Keratinocyte (primary cell): ENCODE measurements around the gene DSC2. TPM values are rescaled to one million over a fixed set of nuclear protein-coding genes. Genes with fewer than 3 reads are reported as not detected.

Source experiments
- DNase-seq: peaks from one replicate; pipeline ENCODE4 v3.0.0-alpha.2; 2011; ENCODE audit warnings: low read depth, missing footprints, low spot score
- FAIRE-seq: peaks from 2 replicates; lab custom pipeline; 2011; peaks lifted over from hg19 to GRCh38; lab: Jason Lieb, UNC
- H2AFZ ChIP-seq: 2 replicates; pipeline ENCODE4 v1.6.0; 2012; ENCODE audit warnings: low read length, control low read depth, inconsistent platforms; ENCODE audit not compliant: control insufficient read depth
- H3K27ac ChIP-seq: 2 replicates; pipeline ENCODE4 v1.5.1; 2011; ENCODE audit warnings: low read length; ENCODE audit not compliant: control insufficient read depth, insufficient read depth
- H3K27me3 ChIP-seq: 3 replicates; pipeline ENCODE4 v1.6.0; 2011; ENCODE audit warnings: low read length; ENCODE audit not compliant: control insufficient read depth, insufficient read depth; ENCODE audit errors: extremely low read depth
- H3K36me3 ChIP-seq, 2 experiments: 2 replicates in 1 of 2; 3 replicates in 1 of 2; pipeline ENCODE4 v1.5.1; 2011; ENCODE audit warnings: low read length in 2 of 2, mild to moderate bottlenecking in 1 of 2; ENCODE audit not compliant: control insufficient read depth in 2 of 2, insufficient read depth in 2 of 2; ENCODE audit errors: extremely low read depth in 1 of 2
- H3K4me1 ChIP-seq: 3 replicates; pipeline ENCODE4 v1.5.1; 2011; ENCODE audit warnings: low read length; ENCODE audit not compliant: control insufficient read depth, insufficient read depth; ENCODE audit errors: extremely low read depth
- H3K4me2 ChIP-seq: 3 replicates; pipeline ENCODE4 v1.6.0; 2011; ENCODE audit warnings: low read depth, low read length; ENCODE audit not compliant: control insufficient read depth, insufficient read depth; ENCODE audit errors: extremely low read depth
- H3K4me3 ChIP-seq, 3 experiments: fragments of 200-600 bp in 1 of 3; sonication (generic) in 1 of 3; 2 replicates in 2 of 3; 3 replicates in 1 of 3; pipeline ENCODE4 v1.5.1; 2011 to 2016; ENCODE audit warnings: low read length in 3 of 3, mild to moderate bottlenecking in 3 of 3, control low read depth in 2 of 3, inconsistent platforms in 1 of 3, low read depth in 1 of 3, mixed read lengths in 1 of 3, mixed run types in 1 of 3, moderate library complexity in 1 of 3; ENCODE audit not compliant: control insufficient read depth in 2 of 3, insufficient read depth in 2 of 3; ENCODE audit errors: extremely low read depth in 1 of 3
- H3K79me2 ChIP-seq: 2 replicates; pipeline ENCODE4 v1.6.0; 2012; ENCODE audit warnings: low read length; ENCODE audit not compliant: control insufficient read depth, insufficient read depth
- H3K9ac ChIP-seq: 3 replicates; pipeline ENCODE4 v1.6.0; 2011; ENCODE audit warnings: low read length; ENCODE audit not compliant: control insufficient read depth, insufficient read depth; ENCODE audit errors: extremely low read depth
- H3K9me1 ChIP-seq: 3 replicates; pipeline ENCODE4 v1.6.0; 2011; ENCODE audit warnings: low read length; ENCODE audit not compliant: control insufficient read depth, insufficient read depth; ENCODE audit errors: extremely low read depth
- H3K9me3 ChIP-seq: 2 replicates; pipeline ENCODE4 v1.5.1; 2012; ENCODE audit warnings: low read depth, low read length; ENCODE audit not compliant: control insufficient read depth
- H4K20me1 ChIP-seq: 3 replicates; pipeline ENCODE4 v1.6.0; 2011; ENCODE audit warnings: low read length; ENCODE audit not compliant: control insufficient read depth, insufficient read depth; ENCODE audit errors: extremely low read depth
- EZH2 ChIP-seq: IDR thresholded peaks from one replicate; pipeline ENCODE4 v1.6.1; 2012; ENCODE audit warnings: inconsistent platforms, mild to moderate bottlenecking, low read length, moderate library complexity
- dilution Hi-C: fragments of 300-500 bp; cut with MboI; formaldehyde crosslinking; loops from one replicate; pipeline ENCODE4 v1.7.0; 2020; ENCODE audit warnings: low sequenced_read_pairs; ENCODE audit not compliant: extremely low pct_ligation_motif_present
- polyA plus RNA-seq, 5 experiments: library from polyadenylated mRNA; depleted of rRNA in 3 of 5; stranded (reverse) in 3 of 5; stranded (forward) in 1 of 5; unstranded in 1 of 5; fragments of >200 nt; gene quantifications; 1 replicate in 1 of 5; 2 replicates in 3 of 5; 3 replicates in 1 of 5; pipeline versions ENCODE4 v1.2.1 to v1.2.3, GENCODE V29; 2011 to 2012; ENCODE audit warnings: missing spikeins in 2 of 5, low read depth in 1 of 5, low replicate concordance in 1 of 5
- TF ChIP-seq, protein P1 (sequence below), 3 experiments: IDR thresholded peaks in 1 of 3; conservative IDR thresholded peaks in 1 of 3; optimal IDR thresholded peaks in 1 of 3; 2 replicates in 2 of 3; 3 replicates in 1 of 3; pipeline versions ENCODE3 to v1.5.1; 2011; ENCODE audit warnings: low read length in 3 of 3, mild to moderate bottlenecking in 3 of 3, moderate library complexity in 2 of 3, control low read depth in 1 of 3, inconsistent platforms in 1 of 3; ENCODE audit not compliant: insufficient read depth in 2 of 3; ENCODE audit errors: extremely low read depth in 1 of 3

DSC2 gene
- polyA plus RNA-seq, 1 donor (not counting 4 experiments of a cell fraction or from before 2014, with no cell fraction given), result 37.1 TPM

DNA sequence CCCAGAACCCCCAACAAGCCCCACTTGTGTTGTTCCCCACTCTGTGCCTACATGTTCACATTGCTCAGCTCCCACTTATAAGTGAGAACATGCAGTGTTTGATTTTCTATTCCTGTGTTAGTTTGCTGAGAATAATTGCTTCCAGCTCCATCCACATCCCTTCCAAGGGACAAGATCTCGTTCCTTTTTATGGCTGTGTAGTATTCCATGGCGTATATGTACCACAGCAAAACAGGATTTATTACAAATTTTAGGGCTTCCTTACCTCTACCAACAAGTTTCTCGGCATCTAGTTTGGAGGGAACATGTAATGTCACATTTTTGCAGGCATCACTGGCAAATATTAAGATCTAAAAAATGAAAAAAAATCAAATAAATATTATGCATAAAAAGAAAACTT is 8.9 kb downstream of the DSC2 start:
- TF ChIP-seq EZH2, result no peak
- TF ChIP-seq, protein P1, sequence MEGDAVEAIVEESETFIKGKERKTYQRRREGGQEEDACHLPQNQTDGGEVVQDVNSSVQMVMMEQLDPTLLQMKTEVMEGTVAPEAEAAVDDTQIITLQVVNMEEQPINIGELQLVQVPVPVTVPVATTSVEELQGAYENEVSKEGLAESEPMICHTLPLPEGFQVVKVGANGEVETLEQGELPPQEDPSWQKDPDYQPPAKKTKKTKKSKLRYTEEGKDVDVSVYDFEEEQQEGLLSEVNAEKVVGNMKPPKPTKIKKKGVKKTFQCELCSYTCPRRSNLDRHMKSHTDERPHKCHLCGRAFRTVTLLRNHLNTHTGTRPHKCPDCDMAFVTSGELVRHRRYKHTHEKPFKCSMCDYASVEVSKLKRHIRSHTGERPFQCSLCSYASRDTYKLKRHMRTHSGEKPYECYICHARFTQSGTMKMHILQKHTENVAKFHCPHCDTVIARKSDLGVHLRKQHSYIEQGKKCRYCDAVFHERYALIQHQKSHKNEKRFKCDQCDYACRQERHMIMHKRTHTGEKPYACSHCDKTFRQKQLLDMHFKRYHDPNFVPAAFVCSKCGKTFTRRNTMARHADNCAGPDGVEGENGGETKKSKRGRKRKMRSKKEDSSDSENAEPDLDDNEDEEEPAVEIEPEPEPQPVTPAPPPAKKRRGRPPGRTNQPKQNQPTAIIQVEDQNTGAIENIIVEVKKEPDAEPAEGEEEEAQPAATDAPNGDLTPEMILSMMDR (optimal IDR thresholded peaks at IDR 0.05 in 1 of 3, IDR thresholded peaks at IDR 0.05 in 1 of 3, conservative IDR thresholded peaks at IDR 0.05 in 1 of 3; ENCODE audit: extremely low read depth in 1 of 3, insufficient read depth in 2 of 3, low read length in 3 of 3), result no peak
- Histone ChIP-seq H2AFZ (no peak overlapping the region), H3K9me1 (no peaks in the 10 kb centered on the region), H3K79me2 (peaks cover 40% of the 10 kb centered on the region), H3K9me3 (no peaks in the 10 kb centered on the region), H3K4me3 (no peak overlapping the region), H3K4me1 (no peaks in the 10 kb centered on the region), H4K20me1 (no peaks in the 10 kb centered on the region), H3K27me3 (no peaks in the 10 kb centered on the region), H3K4me2 (no peak overlapping the region), H3K36me3 (peaks cover 10 to 20% of the 10 kb centered on the region in 2 experiments), H3K9ac (no peak overlapping the region), H3K27ac (no peak overlapping the region)
- dilution Hi-C loops, result loop anchor here (25.0 kb wide), 1 partner anchor 94 kb away; no protein-coding TSS in a partner anchor
- DNase-seq (no peak), FAIRE-seq (no peak)

DNA sequence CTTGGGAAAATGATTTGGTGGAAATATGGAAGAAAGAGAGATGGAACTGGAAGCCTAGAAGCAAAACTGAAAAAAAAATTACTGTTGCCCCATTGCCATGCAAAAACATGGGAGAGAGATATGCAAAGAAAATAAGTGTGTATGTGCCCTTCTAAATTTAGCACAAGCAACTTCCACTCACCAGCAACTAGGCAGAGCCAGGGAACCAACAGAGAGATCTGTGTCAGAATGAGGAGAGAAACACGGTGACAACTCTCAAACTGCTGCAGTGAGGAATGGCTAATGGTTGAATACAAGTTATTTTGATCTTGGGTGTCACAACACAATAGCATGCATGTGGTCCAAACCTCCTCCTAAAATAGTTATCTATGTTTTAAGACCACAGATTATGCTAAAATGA is 10.9 kb downstream of the DSC2 start:
- Histone ChIP-seq H3K4me1 (no peaks in the 10 kb centered on the region), H3K4me2 (no peak overlapping the region), H4K20me1 (no peaks in the 10 kb centered on the region), H2AFZ (no peak overlapping the region), H3K27ac (no peak overlapping the region), H3K9me3 (no peaks in the 10 kb centered on the region), H3K4me3 (no peak overlapping the region), H3K27me3 (no peaks in the 10 kb centered on the region), H3K79me2 (peaks cover 26% of the 10 kb centered on the region), H3K9ac (no peak overlapping the region), H3K36me3 (peaks cover 20 to 27% of the 10 kb centered on the region in 2 experiments), H3K9me1 (no peaks in the 10 kb centered on the region)
- TF ChIP-seq, protein P1 (optimal IDR thresholded peaks at IDR 0.05 in 1 of 3, IDR thresholded peaks at IDR 0.05 in 1 of 3, conservative IDR thresholded peaks at IDR 0.05 in 1 of 3; ENCODE audit: extremely low read depth in 1 of 3, insufficient read depth in 2 of 3, low read length in 3 of 3), result no peak
- TF ChIP-seq EZH2, result no peak
- FAIRE-seq (no peak), DNase-seq (no peak)
- dilution Hi-C loops, result loop anchor here (25.0 kb wide), 1 partner anchor 96 kb away; no protein-coding TSS in a partner anchor
